NCI-H1436 treated with DMSO at 0.1 percent for 48 hours (cell line): ENCODE measurements around the gene NOC4L.
"Not testable (repeated sequence)": the region's sequence is repeated elsewhere in the genome, so short reads cannot be mapped to it uniquely, and the experiment has no call there.

Source experiments
- DNase-seq: peaks from one replicate; lab custom pipeline; 2025; lab: John Stamatoyannopoulos, UW

Gene NOC4L

DNA sequence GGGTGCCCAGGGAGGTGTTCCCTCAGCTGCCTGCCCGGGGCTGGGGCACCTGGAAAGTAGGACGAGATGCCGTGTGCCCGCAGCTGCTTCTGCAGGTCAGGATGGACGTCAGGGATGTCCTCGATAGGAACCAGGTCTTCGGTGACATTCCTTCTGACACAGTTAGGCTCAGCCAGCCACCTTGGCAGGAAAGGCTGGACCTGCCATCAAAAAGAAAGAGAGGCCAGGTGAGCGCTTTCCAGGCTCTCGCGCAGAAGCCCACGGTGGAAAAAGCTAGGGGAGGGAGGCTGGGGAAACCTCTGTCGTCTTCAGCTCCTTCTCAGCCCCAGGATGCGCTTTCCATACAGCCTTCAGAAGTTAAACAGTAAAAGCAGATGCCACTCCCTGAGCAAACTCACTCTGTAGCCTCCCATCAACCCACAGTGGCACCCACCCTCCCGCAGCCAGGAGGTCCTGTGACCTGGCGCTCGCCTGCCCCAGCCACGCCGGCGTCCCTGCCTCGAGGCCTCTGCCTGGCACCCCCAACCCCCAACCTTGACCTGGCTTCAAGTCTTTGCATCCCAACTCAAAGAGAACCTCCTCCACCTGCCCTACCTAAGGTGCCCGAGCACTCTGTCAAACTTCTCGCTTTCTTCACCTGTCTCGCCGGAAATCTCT is 1.4 kb upstream of the NOC4L start:
- no peak for DNase-seq

DNA sequence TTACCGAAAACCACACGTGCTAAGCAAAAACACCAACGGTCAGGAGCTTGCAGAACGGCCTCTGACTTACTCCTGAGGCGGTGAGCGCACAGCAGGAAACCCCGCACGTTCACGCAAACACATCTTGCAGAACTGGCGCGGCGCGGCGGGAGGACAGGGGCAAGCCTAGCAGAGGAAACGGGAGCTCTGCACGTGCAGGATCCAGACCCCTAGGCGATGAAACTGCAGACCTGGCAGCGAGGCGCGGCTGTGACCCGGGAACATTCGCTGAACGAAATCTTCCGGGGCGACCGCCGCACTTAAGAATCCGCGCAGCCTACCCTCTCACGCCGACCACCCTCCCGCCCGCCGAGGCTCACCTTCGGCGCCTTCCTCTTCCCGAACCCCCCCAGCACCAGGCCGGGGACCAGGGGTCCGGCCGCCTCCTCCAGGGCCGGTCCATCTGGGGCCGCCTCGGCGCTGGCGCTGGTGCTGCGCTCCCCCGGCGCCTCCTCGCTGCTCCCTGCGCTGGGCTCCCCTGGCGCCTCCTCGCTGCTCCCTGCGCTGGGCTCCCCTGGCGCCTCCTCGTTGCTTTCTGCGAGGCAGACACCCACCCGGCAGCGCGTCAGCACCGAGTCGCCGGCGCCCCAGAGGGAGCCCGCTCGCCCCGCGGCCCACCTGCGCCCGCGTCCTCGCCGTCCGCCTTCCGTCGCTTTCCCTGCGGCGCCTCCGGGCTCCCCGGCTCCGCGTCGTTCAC is 753 bp upstream of the NOC4L start:
- no peak for DNase-seq

DNA sequence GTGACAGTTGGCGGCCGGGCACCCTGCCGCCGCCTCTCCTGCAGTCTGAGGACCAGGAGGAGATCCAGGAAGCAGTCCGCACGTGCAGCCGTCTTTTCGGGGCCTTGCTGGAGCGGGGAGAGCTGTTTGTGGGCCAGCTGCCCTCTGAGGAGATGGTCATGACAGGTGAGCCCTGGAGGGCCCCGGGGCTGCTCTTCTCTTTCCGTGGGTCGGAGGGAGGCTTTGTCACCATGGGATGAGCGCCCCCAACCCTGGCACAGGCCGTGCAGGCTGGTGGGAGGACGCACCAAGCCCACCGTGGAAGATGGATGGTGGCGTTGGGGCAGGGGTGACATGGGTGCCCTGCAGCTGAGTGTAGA is 532 bp downstream of the NOC4L start:
- no peak for DNase-seq

DNA sequence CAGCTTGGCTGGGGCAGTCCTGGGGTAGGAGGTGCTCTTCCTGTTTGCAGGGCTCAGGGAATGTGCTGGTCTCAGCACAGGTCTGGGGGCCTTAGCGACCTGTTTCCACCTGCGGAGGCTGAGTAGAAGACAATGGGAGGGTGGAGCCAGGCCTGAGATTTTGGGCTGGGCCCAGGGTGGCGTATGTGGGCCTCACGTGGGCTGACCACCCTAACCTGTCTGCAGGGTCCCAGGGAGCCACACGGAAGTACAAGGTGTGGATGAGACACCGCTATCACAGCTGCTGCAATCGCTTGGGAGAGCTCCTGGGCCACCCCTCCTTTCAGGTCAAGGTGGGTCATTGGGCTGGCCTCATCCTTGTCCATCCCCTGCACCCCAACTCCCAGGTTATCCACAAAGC is 1.1 kb downstream of the NOC4L start:
- no peak for DNase-seq

DNA sequence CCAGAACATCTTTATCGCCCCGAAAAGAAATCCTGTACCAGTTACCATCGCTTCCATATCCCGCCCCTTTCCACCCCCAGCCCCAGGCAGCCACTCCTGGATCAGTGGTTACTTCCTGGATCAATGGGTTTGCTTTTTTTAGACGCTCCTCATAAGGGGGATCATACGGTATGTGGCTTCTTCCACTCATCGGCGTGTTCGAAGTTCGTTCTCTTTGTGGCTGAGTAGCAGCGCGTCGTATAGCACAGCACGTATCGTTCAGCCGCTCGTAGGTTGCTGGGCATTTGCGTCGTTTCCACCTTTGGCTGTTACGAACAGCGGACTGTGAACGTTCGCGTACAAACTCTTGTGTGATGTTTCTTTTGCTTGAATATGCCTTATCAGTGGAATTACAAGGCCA is 1.8 kb downstream of the NOC4L start:
- no peak for DNase-seq

DNA sequence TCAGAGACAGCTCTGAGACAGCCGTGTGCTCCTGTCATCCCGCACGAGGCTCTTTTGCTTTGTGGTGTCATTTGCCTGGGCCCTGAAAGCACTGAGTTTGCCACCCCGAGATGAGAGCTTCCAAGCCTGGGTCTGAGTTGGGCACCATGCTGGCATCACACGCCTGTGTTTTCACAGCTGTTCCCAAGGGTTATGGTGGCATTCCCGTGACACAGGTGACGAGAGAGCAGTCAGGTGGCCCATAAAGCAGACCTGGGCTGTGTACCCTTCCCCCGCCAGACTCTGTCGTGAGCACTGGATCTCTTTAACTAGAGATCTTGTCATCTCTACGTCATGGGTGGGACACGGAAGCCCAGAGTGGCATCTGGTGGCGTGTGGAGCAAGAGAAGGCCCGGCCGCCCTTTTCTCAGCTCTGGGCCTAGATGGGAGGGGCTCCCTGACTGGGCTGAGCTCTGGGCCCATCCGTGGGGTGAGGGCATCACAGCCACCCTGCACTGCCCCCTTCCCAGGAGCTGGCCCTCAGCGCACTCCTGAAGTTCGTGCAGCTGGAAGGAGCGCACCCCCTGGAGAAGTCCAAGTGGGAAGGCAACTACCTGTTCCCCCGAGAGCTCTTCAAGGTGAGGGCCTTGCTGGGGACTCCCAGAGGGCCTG is 2.6 kb downstream of the NOC4L start:
- no peak for DNase-seq

DNA sequence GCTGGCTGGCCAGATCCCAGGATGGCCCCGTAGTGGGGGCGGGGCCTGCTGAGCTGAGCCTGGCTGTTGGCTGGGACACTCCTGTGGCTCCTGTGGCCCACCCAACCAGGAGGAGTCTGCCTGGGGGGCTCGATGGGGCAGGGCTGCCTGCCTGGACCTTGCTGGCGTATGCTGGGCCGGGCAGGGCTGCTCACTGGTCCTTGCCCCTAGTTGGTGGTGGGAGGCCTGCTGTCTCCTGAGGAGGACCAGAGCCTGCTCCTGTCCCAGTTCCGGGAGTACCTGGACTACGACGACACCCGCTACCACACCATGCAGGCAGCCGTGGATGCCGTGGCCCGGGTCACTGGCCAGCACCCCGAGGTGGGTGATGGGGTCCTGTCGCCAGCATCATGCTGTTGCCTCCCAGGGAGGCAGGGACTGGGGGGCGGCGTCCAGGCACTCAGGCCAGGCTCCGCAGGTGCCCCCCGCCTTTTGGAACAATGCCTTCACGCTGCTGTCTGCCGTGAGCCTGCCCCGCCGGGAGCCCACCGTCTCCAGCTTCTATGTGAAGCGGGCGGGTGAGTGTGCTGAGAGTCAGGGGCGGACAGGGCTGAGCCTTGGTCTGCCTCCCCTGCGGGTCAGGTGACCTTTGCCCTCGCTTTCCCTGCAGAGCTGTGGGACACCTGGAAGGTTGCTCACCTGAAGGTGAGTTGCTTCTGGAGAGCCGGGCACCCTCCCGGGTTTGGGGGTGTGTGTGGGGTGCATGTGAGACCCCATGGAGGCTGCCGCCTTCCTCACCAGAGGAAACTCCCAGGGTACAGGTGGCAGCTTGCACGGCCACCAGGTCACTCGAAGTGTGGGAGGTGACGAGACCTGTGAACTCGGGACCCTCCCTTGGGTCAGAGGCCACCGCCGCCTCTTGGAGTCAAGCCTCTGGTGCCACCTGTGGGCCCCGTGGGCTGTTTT is 3.4 kb downstream of the NOC4L start:
- no peak for DNase-seq

DNA sequence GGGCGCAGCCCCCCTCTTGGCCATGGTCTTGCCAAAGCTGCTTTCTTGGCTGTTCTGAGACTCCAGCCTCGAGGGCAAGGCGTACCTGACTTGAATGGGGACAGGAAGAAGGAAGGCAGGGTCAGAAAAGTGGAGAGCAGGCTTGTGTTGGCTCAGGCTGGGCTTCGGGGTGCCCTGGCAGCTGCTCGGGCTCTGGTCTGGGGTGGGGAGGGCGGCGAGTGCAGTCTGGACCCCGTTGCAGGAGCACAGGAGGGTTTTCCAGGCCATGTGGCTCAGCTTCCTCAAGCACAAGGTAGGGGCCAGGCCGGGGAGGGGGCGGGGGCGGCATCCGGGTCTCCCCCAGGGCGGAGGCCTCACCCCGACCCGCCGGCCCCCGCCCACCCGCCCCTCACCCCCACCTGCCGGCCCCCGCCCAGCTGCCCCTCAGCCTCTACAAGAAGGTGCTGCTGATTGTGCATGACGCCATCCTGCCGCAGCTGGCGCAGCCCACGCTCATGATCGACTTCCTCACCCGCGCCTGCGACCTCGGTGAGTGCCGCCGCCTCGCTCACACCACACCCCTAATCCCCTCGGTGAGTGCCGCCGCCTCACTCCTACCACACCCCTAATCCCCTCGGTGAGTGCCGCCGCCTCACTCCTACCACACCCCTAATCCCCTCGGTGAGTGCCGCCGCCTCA is 4.2 kb downstream of the NOC4L start:
- DNase-seq: no peak

DNA sequence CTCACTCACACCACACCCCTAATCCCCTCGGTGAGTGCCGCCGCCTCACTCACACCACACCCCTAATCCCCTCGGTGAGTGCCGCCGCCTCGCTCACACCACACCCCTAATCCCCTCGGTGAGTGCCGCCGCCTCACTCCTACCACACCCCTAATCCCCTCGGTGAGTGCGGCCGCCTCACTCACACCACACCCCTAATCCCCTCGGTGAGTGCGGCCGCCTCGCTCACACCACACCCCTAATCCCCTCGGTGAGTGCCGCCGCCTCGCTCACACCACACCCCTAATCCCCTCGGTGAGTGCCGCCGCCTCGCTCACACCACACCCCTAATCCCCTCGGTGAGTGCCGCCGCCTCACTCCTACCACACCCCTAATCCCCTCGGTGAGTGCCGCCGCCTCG is 5.3 kb downstream of the NOC4L start:
- not testable (repeated sequence) for DNase-seq

DNA sequence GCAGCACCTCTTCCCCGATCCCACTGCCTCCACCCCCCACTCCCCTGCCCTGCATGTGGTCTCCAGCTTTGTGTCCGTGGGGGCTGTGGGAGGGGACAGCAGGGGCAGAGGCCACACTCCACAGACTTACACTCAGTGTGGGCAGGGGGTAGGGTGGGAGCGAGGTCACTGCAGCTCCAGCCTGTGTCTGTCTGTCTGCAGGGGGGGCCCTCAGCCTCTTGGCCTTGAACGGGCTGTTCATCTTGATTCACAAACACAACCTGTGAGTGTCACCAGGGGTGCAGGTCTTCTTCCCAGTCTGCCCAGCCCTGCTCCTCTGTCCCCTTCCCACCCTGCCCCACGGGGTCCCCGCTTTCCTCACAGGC is 6.5 kb downstream of the NOC4L start:
- no peak for DNase-seq

DNA sequence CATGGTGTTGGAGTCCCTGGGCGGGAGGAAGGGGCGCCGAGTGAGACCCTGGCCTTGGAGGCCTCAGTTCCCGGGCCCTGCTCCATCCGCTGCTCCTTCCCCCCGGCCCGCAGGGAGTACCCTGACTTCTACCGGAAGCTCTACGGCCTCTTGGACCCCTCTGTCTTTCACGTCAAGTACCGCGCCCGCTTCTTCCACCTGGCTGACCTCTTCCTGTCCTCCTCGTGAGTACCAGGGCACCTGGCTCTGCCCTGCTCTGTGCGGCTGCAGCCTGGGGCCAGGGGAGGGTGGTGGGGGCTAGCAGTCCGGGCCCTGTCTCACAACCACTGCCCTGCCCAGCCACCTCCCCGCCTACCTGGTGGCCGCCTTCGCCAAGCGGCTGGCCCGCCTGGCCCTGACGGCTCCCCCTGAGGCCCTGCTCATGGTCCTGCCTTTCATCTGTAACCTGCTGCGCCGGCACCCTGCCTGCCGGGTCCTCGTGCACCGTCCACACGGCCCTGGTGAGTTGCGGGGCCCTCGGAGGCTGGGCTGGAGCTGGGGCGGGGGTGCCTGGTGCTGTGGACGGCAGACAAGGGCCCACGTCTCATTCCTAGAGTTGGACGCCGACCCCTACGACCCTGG is 7.0 kb downstream of the NOC4L start:
- DNase-seq: no peak

DNA sequence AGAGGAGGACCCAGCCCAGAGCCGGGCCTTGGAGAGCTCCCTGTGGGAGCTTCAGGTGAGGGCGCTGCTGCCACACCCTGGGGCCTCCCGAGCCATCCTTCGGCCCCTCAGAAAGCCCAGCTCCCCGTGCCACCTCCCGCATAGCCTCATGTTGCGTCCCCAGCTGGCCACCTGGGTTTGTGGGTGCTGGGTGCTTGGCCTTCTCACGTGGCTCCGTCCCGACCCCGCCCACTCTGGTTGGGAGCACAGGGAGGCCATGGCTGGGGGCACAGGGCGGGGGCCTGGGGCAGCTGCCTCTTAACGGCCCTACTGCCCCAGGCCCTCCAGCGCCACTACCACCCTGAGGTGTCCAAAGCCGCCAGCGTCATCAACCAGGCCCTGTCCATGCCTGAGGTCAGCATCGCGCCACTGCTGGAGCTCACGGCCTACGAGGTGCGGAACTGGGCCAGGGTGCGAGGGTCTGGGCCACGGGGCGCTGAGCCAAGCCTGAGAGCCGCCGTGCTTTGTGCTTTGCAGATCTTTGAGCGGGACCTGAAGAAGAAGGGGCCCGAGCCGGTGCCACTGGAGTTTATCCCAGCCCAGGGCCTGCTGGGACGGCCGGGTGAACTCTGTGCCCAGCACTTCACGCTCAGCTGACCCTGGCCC is 7.6 kb downstream of the NOC4L start:
- DNase-seq: no peak

DNA sequence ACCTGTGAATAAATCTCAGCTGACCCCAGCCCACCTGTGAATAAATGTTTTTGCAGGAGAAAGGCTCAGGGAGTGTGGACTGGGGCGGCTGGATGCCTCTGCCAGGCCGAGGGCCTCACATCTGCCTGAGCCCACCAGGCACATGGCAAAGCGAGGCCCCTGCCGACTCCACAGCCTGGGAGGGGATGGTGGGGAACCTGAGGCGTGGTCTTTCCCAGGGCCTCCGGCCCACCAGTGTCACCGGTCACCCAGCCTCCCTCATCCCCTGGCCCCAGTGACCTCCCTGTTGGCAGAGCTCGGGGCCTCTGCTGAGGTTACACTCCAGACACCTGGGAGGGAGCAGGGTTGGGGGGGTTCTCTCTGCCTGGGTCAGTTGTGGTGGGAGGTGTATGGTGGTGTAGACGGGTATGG is 8.2 kb downstream of the NOC4L start:
- DNase-seq: no peak

DNA sequence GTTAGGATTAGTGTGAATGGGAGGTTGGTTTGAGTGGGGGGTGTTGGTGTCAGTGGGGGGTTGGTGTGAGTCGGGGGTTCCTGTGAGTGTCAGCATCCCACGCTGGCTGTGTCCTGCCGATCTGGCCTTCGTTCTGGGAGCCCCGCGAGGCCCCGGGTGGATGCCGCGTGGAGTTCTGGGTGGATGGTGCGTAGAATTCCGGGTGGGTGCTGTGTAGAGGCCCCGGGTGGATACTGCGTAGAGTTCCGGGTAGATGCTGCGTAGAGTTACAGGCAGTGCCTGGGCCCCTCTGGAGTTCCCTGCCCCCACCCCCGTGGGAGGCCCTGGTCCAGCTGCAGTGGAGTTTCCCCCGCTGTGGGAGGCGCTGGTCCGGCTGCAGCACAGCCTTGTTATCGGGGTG is 8.7 kb downstream of the NOC4L start:
- no peak for DNase-seq

DNA sequence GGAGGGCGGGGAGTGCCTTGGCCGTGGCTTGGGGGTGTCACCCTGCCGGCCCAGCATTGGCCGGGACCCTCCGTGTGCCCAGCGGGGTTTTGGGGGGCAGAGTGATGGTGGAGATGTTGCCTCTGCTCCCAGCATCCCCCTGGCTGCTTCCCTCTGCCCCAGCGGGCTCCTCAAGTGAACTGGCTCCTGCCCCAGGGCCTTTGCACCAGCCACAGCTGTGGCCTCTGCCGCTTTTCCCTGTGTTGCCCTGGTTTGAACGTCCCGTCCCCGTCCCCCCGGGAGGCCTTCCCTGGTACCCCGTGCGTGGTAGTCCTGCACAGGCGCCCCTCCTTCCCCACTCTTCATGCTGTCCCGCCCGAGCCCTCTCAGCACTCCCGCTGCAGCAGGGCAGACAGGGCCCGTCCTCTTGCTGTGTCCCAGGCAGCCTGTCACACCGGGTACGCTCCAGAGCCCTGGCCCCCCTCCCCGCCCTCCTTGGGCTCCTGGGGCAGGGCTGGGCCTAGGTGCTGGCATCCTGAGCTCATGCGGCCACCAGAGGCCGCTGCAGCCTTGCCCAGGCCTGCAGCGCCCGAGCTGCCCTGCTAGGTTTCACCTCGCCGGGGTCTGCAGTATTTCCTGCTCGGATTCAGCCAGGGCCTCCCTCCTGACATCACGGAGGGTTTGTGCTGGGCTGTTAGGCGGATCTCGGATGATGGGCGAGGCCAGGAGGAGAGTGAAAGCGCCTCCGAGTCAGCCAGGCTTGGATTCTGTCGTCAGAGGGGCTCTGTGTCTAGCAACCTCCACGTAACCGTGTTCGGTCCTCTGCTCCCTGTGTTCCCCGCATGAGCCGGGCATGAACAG is 9.5 kb downstream of the NOC4L start:
- no peak for DNase-seq

DNA sequence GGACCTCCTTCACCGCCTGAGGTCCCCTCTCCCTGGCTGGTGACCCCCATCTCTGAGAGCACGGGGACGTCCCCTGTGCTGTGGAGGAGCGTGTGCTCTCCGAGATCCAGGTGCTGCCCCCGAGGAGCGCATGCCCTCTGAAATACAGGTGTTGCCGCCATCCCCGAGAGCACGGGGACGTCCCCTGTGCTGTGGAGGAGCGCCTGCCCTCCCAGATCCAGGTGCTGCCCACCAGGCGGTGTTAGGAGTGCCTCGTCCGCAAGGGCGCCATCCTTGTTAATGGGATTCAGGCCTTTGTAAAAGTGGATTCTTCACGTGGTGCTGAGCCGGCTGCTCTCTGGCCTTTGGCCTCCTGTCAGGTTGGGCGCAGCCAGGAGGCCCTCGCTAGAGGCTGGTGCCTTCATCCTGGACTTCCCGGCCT is 10.1 kb downstream of the NOC4L start:
- DNase-seq: no peak

DNA sequence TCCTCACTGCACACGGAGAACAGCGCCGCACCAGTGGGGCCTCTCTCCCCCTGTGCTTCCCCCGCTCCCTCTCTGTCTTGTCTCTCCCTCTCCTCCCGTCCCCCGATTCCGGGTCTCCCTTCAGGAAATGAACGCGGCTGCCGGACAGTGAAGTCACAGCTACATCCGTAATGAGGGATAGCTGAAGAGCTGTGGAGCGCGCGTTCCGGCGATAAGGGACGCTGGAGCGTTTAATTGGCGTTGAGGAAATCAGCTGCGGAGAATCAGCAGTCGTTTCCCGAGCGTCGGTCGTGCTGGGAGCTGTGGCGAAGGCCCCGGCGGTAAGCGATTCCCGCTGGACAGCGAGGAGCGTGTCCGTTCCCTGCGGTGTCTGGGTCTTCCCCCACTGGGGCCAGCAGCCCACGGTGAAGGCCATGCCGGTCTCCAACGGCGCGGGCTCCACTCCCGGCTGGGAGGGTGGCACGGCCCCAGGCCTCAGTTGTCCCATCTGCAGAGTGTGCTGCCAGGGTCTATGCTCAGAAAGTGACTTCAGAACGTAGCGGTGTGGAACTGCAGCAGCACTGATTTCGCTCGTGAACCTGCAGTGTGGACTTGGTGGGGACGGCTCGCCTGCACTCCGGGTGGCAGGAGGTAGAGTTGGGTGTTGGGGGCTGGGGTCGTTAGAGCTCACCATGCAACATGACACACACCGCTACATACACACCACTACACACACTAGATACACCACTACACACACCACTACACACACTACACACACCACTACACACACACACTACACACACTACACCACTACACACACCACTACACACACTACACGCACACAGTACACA is 10.9 kb downstream of the NOC4L start:
- no peak for DNase-seq

DNA sequence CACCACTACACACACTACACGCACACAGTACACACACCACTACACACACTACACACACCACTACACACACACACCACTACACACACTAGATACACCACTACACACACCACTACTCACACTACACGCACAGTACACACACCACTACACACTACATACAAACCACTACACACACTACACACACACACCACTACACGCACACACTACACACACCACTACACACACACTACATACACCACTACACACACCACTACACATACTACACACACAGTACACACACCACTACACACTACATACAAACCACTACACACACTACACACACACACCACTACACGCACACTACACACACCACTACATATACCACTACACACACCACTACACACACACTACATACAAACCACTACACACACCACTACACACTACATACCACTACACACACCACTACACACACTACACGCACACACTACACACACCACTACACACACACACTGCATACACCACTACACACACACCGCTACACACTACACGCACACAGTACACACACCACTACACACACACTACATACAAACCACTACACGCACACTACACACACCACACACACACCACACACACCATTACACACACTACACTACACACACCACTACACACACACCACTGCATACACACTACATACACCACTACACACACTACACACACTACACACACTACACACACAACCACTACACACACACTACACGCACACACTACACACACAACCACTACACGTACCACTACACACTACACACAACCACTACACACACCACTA is 11.7 kb downstream of the NOC4L start:
- no peak for DNase-seq
